ENCODE results near the gene SPAG7. TPM values are rescaled to one million over a fixed set of nuclear protein-coding genes. Genes with fewer than 3 reads are reported as not detected.
A peak's percentile ranks its signal among the peaks of the same experiment; 100 is the strongest.

The SPAG7 gene
- 32.3 and 59.7 TPM in 2 replicates for total RNA-seq (2014; rRNA removed; shearing (Covaris generic))

GRCh38 chr17:4967539-4968485 lies at the start of gene SPAG7:
Gene SPAG7, minus strand, starts transcription at chr17:4967817. Its CDS starts 13 bp downstream, at chr17:4967804.
- in situ Hi-C loops (cut with HindIII; ENCODE audit: low sequenced_read_pairs) = no loop called here
- DNase-seq (ENCODE audit: low spot score) = peak; percentile 99

- in situ Hi-C loops (cut with HindIII; ENCODE audit: low sequenced_read_pairs) = no loop called here
- no peak for DNase-seq (ENCODE audit: low spot score)
These were observed 46.7 kb upstream of the SPAG7 start for GRCh38 chr17:5014357-5014756.

DNA sequence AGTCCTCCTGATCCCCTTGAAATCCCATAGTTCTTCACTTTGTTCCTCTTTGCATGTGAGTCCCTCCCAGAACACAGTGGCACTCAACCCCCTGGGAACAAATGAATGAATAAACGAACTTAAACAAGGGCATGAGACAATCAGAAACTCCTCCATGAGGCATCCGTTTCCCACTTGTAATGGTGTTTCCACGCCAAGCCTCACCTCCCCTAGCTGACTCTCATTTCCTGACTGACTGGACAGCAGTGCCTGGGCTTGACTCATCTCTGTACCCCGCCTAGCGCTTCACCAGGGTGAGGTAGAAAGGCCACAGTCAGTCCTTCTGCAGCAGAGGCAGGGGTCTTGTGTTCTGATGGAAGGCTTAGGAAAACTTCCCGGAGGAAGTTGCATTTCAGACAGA lies 44.3 kb upstream of the SPAG7 start:
- in situ Hi-C loops (cut with HindIII; ENCODE audit: low sequenced_read_pairs) = no loop called here
- no peak for DNase-seq (ENCODE audit: low spot score)

- in situ Hi-C loops (cut with HindIII; ENCODE audit: low sequenced_read_pairs) = no loop called here
These were observed 35.7 kb upstream of the SPAG7 start for GRCh38 chr17:5003214-5003867.

GRCh38 chr17:5002121-5002788 lies 34.6 kb upstream of the SPAG7 start:
- no peak for DNase-seq (ENCODE audit: low spot score)
- in situ Hi-C loops (cut with HindIII; ENCODE audit: low sequenced_read_pairs) = no loop called here

More at GRCh38 chr17:5003214-5003867, 35.7 kb upstream of the SPAG7 start:
- DNase-seq (ENCODE audit: low spot score) = no peak

DNA sequence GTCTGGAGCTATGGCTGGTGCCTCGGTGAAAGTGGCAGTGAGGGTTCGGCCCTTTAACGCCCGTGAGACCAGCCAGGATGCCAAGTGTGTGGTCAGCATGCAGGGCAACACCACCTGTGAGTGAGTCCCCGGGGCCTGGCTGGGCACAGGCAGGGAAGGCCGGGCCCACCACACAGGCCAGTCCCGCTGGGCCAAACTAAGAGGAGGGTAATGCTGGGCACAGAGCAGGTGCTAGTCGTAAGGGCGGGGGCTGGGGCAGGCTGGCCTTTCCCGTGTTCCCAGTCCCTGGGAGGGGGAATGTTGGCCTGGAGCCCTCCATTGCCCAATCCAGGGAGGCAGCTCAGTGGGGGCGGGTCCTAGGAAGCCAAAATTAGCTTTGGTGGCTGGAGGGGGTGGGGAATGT lies 32.6 kb upstream of the SPAG7 start:
- DNase-seq (ENCODE audit: low spot score) = no peak
- in situ Hi-C loops (cut with HindIII; ENCODE audit: low sequenced_read_pairs) = no loop called here

DNA sequence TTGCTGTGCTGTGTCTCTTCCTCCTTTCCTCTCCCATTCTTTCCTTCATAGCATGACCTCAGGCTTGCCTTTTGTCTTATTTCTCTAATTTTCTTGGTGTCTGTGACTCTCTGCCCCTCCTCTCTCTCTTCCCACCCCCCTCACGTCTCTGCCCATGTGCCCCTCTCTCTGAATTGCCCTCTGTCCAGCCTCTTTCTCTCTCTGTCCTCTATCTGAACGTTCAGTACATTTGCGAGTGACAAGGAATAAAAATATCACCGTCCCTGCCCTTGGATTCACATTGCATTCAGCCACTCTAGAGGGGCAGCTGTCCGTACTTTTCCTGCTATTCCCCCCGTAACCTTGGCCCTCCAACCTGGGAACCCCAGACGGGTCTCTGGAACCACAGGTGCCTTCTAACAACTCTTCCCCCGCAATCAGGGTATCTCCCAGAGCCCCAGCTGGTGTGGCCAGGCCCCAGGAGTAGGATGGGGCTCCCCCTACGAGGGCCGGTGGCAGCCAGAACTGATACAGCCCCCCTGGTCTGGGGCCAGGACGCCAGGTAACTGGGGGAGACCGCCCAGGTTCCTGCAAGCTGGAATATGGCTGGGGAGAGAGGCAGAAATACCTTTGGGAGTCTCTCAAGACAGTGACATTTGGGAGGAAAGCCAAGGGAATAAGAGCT lies 31.9 kb upstream of the SPAG7 start:
- no peak for DNase-seq (ENCODE audit: low spot score)
- in situ Hi-C loops (cut with HindIII; ENCODE audit: low sequenced_read_pairs) = no loop called here

DNA sequence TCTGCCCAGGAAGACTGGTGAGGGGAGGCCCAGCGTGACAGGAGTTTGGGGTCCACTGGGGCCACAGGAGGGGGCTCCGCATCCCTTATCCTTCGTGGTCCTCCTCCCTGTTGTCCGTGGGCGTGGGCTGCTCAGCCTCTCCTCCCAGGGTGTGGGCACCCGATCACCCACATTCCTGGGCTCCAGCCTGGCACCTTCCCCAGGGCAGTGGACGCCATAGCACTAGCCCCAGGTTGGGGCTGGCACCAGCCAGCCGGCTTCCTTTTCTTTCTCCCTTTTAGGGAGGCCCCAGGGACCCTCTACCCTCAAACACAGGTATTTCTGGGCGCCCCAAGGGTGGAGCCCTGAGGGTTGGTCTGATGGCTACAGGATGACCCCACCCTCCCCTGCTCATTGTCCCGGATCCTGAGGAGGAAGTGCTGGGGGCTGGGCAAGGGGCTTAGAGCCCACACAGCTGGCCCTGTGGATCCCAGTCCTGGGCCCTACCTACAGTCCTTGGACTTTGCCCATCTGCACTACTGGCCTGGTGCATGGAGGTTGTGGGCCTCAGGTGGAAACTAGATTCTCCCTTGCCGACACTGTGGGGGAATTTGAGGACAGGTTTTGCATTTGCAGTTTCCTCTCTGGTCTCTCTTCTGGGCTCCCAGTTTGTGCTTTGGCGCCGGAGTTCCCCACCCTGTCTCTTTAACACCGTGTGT lies 31.3 kb upstream of the SPAG7 start:
- in situ Hi-C loops (cut with HindIII; ENCODE audit: low sequenced_read_pairs) = no loop called here
- DNase-seq (ENCODE audit: low spot score) = no peak

DNA sequence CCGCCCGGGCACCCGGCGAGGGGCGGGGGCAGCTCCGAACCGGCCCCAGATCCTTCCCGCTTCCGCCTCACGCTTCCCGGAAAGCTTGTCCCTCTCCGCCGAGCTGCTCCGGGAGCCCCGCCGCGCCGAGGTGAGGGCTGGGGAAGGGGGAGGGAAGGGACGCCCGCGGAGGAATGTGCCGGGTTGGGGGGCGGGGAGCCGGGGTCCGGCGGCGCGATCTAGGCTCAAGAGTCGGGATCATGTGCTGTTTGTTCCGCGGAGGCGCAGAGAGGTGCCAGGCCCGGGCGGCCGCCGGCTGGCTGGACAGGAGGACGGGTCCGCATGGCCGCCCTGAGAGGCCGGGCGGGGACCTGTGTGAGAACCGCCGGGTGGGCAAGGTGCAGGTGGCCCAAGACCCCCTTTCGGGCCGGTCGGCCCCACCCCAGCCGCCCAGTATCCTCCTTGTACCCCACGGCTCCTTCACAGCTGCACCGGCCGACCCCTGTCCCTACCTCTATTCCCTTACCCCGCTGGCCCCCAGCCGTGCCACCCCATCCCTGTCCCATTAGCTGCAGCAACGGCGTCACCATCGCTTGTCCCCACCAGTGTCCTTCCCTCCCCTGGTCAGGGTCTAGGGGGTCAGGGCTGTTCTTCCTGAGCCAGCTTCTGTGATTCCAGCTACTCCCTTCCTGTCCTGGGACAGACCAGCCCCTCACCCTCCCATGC lies 30.6 kb upstream of the SPAG7 start:
- in situ Hi-C loops (cut with HindIII; ENCODE audit: low sequenced_read_pairs) = no loop called here
- DNase-seq (ENCODE audit: low spot score) = no peak

DNA sequence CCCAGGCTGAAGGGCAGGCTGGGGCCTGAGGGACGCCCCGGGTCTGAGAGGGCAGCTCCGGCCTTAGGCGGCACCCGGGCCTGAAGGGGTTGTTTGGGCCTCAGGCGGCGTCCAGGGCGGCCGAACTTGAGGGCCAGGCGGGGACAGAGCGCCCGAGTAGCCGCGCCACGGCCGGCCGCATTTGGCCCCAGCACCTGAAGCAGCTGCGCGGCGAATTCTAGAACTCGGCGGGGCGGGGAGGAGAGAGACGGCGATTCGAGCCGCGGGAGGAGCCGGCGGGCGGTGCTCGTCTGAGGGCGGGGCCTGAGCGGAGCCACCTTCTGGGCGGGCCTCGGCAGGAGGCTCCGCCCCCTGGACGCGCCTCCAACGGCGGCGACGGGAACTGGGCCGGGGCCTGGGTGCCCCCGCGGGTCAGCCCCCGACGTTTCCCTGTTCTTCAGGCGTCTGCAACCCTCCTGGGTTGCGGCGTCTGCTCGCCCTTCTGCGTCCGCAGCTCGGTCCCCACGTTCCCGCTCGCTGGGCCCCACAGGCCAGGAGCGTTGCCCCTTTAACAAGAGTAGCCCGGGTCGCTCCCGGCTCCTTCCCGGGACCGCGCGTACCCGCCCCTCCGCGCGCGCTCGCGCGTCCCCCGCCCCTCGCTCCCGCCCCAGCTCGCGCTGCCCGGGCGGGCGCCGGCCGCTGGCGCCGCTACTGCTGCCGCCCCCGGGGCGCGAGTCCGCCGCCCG lies 29.8 kb upstream of the SPAG7 start, which contains the start of the genes INCA1 and KIF1C:
INCA1 (minus strand) TSS at position 221 of the 725 bp plus-strand sequence. CDS start 3,085 bp downstream, outside the sequence.
KIF1C (plus strand) TSS at position 649 of the 725 bp plus-strand sequence. CDS start 2,297 bp downstream, outside the sequence.
- peak; percentile 95 for DNase-seq (ENCODE audit: low spot score)
- in situ Hi-C loops (cut with HindIII; ENCODE audit: low sequenced_read_pairs) = no loop called here

DNA sequence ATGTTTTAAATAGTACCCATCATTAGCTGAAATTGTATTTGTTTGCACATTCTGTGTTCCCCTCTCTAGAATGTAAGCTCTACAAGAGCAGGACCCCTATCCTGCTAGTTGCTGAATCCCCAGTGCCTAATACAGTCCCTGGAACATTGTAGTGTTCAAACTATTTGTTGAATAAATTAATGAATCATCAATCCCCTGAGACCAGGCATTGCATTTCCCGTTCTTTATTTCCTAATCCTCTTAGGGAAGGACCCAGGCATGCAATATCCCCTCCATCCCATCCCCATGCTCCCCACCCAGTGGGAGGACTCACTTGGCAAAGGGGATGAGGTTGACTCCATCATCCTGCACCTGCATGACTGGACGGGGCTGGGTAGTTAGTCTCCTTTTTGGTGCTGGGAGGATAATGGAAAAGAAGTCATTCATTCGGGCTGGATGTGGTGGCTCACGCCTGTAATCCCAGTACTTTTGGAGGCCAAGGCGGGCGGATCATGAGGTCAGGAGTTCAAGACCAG lies 26.5 kb upstream of the SPAG7 start:
- in situ Hi-C loops (cut with HindIII; ENCODE audit: low sequenced_read_pairs) = no loop called here
- no peak for DNase-seq (ENCODE audit: low spot score)

DNA sequence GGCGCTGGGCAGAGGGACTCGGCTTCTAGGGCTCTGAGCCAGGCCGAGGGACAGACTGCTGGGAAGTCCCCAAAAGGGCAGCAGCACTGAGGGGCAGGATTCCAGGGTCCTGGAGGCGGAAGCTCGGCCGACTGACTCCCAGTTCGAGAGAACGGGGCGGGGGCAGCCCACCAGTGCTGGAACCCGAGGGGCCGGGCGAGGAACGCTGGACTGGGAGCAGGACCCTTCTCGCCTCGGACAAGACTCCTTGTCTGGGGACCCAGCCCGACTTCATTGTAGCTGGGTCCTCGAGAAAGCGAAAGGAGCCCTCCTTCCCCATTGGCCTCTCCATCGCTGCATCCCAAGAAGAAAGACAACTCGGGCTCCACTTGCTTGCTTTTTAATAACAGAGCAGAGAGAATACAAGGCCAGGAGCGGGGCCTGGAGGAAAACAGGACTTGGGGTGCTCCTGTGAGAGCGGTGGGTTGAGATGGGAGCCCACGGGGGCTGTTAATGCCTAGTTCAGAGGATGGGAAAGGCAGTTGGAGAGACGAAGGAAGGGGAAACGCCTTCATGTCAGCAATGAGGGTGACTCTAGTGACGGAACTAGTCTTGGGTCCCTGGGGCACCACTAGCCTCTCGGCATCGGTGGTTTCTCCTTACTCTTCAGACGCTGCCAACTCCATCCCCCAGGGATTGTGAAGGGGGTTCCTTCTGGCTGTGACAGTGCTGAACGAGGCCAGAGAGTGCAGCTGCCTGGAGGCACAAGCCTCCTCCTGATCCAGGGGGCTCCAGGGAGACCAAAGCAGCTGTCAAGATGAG lies 20.4 kb upstream of the SPAG7 start:
- in situ Hi-C loops (cut with HindIII; ENCODE audit: low sequenced_read_pairs) = no loop called here
- DNase-seq (ENCODE audit: low spot score) = no peak

- in situ Hi-C loops (cut with HindIII; ENCODE audit: low sequenced_read_pairs) = no loop called here
- DNase-seq (ENCODE audit: low spot score) = peak; percentile 86
These were observed 19.5 kb upstream of the SPAG7 start, which contains the start of gene CAMTA2 for GRCh38 chr17:4986951-4987766. Gene CAMTA2, minus strand, starts transcription at chr17:4987675. Its CDS starts 1,453 bp downstream, at chr17:4986222.

- peak; percentile 60 for DNase-seq (ENCODE audit: low spot score)
These were observed 18.8 kb upstream of the SPAG7 start for GRCh38 chr17:4986403-4986802.

GRCh38 chr17:4982305-4982704 lies 14.7 kb upstream of the SPAG7 start:
- in situ Hi-C loops (cut with HindIII; ENCODE audit: low sequenced_read_pairs) = no loop called here
- no peak for DNase-seq (ENCODE audit: low spot score)

More at GRCh38 chr17:4986403-4986802, 18.8 kb upstream of the SPAG7 start:
- in situ Hi-C loops (cut with HindIII; ENCODE audit: low sequenced_read_pairs) = no loop called here
